BLaER1 treated with 17β-estradiol and CSF1 and Interleukin-3, amounts not matched to agents 10 nM and 100 nM (cell line): ENCODE measurements around the gene KRT31.

Experiments used
- H3K27ac ChIP-seq, 11 experiments: shearing (Covaris generic); formaldehyde crosslinking; 2 replicates each; pipeline ENCODE4 v1.8.1; 2022
- H3K27me3 ChIP-seq, 11 experiments: shearing (Covaris generic); formaldehyde crosslinking; 2 replicates each; pipeline ENCODE4 v1.8.1; 2022
- H3K36me3 ChIP-seq, 11 experiments: shearing (Covaris generic); formaldehyde crosslinking; 2 replicates each; pipeline ENCODE4 v1.8.1; 2022
- H3K4me1 ChIP-seq, 10 experiments: shearing (Covaris generic); formaldehyde crosslinking; 2 replicates each; pipeline ENCODE4 v1.8.1; 2022
- H3K4me2 ChIP-seq, 11 experiments: shearing (Covaris generic); formaldehyde crosslinking; 2 replicates each; pipeline ENCODE4 v1.8.1; 2022
- H3K4me3 ChIP-seq, 10 experiments: shearing (Covaris generic); formaldehyde crosslinking; 2 replicates each; pipeline ENCODE4 v1.8.1; 2022
- H3K9ac ChIP-seq, 11 experiments: shearing (Covaris generic); formaldehyde crosslinking; 2 replicates each; pipeline ENCODE4 v1.8.1; 2022
- H3K9me3 ChIP-seq, 11 experiments: shearing (Covaris generic); formaldehyde crosslinking; replicated peaks in 1 of 11; 2 replicates each; pipeline ENCODE4 v1.8.1; 2022
- H4K20me1 ChIP-seq, 11 experiments: shearing (Covaris generic); formaldehyde crosslinking; 2 replicates each; pipeline ENCODE4 v1.8.1; 2022
- Cebpa-rat ChIP-seq, 11 experiments: shearing (Covaris generic); IDR thresholded peaks; 2 replicates each; pipeline ENCODE4 v1.8.1; 2022

Gene KRT31

DNA sequence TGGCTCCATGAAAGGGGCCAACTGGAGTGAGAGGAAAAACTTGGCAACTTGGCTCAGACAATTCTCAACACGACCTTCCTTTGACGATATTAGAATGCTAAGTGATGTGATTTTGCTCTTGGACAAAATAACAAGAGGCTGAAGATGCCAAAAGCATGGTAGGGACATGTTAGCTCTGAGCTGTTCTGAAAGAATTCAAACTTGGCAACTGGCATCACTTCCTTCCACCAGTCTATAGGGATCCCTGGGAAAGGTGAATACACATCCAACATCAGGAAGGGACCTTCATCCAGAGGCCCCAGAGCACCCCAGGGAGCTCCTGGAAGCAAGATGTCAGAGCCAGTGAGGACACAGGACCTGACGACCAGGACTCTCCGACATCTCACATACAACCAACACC, 22.7 kb upstream of the KRT31 start:
- Histone ChIP-seq H4K20me1 (no peaks in the 10 kb centered on the region), H3K9ac (no peak overlapping the region), H3K36me3 (no peaks in the 10 kb centered on the region), H3K4me3 (no peak overlapping the region), H3K27me3 (no peaks in the 10 kb centered on the region), H3K9me3 (no peaks in the 10 kb centered on the region), H3K27ac (no peak overlapping the region), H3K4me1 (peaks cover 0 to 7% (median 2%) of the 10 kb centered on the region in 10 experiments; a peak in 8 of 20 replicates), H3K4me2 (no peak overlapping the region)
- no peak for TF ChIP-seq Cebpa-rat (IDR thresholded peaks at IDR 0.05)

DNA sequence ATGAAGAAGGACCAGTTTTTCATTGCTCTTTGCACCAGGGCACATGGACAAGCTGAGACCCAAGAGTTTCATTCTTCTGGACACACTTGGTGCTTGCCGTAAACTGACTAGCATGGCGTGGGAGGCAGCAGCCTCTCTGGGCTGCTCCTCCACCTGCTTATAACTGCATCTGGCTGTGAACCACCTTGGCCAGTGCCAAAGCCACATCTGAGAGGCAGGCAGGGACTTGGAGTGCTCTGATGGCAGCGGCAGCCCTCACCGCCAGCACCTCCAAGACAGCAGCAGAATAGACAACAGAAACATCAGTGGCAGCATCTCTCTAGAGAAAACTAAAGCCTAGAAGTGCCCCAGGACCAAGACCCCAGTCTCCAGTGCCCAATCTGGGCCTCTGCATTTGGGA, 22.3 kb upstream of the KRT31 start:
- TF ChIP-seq Cebpa-rat (IDR thresholded peaks at IDR 0.05): no peak
- Histone ChIP-seq H3K4me2 (no peak overlapping the region), H3K9me3 (no peaks in the 10 kb centered on the region)

GRCh38 chr17:41418116-41418860, 20.9 kb upstream of the KRT31 start:
- no peak overlapping the region for H3K27ac ChIP-seq

More for the DNA sequence above, 22.3 kb upstream of the KRT31 start:
- H3K27me3 ChIP-seq: no peaks in the 10 kb centered on the region
- H3K9ac ChIP-seq: no peak overlapping the region
- H3K4me3 ChIP-seq: no peak overlapping the region
- no peak overlapping the region for H3K27ac ChIP-seq
- peaks cover 0 to 7% (median 2%) of the 10 kb centered on the region in 10 experiments; a peak in 8 of 20 replicates for H3K4me1 ChIP-seq
- no peaks in the 10 kb centered on the region for H3K36me3 ChIP-seq
- no peaks in the 10 kb centered on the region for H4K20me1 ChIP-seq

GRCh38 chr17:41417576-41418015, 20.2 kb upstream of the KRT31 start:
- Histone ChIP-seq H4K20me1 (no peaks in the 10 kb centered on the region), H3K27ac (peak overlapping the region in 1 of 11 experiments; percentile 10; a peak in 1 of 22 replicates), H3K27me3 (no peaks in the 10 kb centered on the region), H3K9ac (no peak overlapping the region), H3K4me3 (no peak overlapping the region), H3K36me3 (no peaks in the 10 kb centered on the region), H3K4me1 (peaks cover 0 to 7% (median 2%) of the 10 kb centered on the region in 10 experiments; a peak in 8 of 20 replicates), H3K9me3 (no peaks in the 10 kb centered on the region), H3K4me2 (peak overlapping the region in 2 of 11 experiments; percentile 2 to 47; a peak in 1 of 22 replicates)
- TF ChIP-seq Cebpa-rat (IDR thresholded peaks at IDR 0.05): no peak

More at GRCh38 chr17:41418116-41418860, 20.9 kb upstream of the KRT31 start:
- no peak for TF ChIP-seq Cebpa-rat (IDR thresholded peaks at IDR 0.05)
- H3K9ac ChIP-seq: no peak overlapping the region
- peaks cover 0 to 7% (median 2%) of the 10 kb centered on the region in 10 experiments; a peak in 8 of 20 replicates for H3K4me1 ChIP-seq
- H3K27me3 ChIP-seq: no peaks in the 10 kb centered on the region
- H3K36me3 ChIP-seq: no peaks in the 10 kb centered on the region
- H3K9me3 ChIP-seq: no peaks in the 10 kb centered on the region
- no peak overlapping the region for H3K4me2 ChIP-seq
- no peaks in the 10 kb centered on the region for H4K20me1 ChIP-seq
- no peak overlapping the region for H3K4me3 ChIP-seq

GRCh38 chr17:41417127-41417526, 19.7 kb upstream of the KRT31 start:
- H3K9ac ChIP-seq: no peak overlapping the region
- no peak overlapping the region for H3K27ac ChIP-seq
- TF ChIP-seq Cebpa-rat (IDR thresholded peaks at IDR 0.05): no peak
- no peaks in the 10 kb centered on the region for H3K27me3 ChIP-seq
- no peaks in the 10 kb centered on the region for H3K9me3 ChIP-seq
- no peaks in the 10 kb centered on the region for H3K36me3 ChIP-seq
- no peaks in the 10 kb centered on the region for H4K20me1 ChIP-seq
- H3K4me2 ChIP-seq: peak overlapping the region in 2 of 11 experiments; percentile 2 to 47; a peak in 1 of 22 replicates
- H3K4me3 ChIP-seq: no peak overlapping the region
- H3K4me1 ChIP-seq: peaks cover 0 to 7% (median 2%) of the 10 kb centered on the region in 10 experiments; a peak in 8 of 20 replicates

DNA sequence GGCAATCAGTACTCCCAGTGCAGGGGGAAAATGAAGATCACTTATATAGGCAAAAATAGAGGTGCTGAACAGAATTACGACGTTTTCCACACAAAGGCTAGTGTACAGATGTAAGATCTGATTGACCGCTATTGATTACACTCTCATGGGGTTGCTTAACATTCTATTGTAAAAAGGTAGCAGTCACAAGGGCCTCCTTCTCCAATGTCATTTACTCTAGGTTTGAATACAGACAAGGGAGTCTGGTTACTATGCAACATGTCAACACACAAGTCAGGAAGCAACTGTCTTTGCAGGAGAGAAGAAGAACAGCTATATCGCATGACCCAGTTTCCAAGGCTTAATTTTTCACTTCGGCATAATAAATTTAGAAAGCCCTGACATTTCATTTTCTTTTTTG, 19.1 kb upstream of the KRT31 start:
- Histone ChIP-seq H3K27me3 (no peaks in the 10 kb centered on the region), H4K20me1 (no peaks in the 10 kb centered on the region), H3K4me1 (peaks cover 0 to 7% (median 2%) of the 10 kb centered on the region in 10 experiments; a peak in 8 of 20 replicates), H3K4me2 (no peak overlapping the region), H3K36me3 (no peaks in the 10 kb centered on the region), H3K9me3 (no peaks in the 10 kb centered on the region), H3K27ac (no peak overlapping the region), H3K4me3 (no peak overlapping the region), H3K9ac (no peak overlapping the region)
- TF ChIP-seq Cebpa-rat (IDR thresholded peaks at IDR 0.05): no peak

GRCh38 chr17:41415833-41416335, 18.5 kb upstream of the KRT31 start:
- Histone ChIP-seq H3K9ac (no peak overlapping the region), H3K4me2 (no peak overlapping the region)

GRCh38 chr17:41415411-41415810, 18.0 kb upstream of the KRT31 start:
- H3K27me3 ChIP-seq: no peaks in the 10 kb centered on the region
- H3K4me2 ChIP-seq: no peak overlapping the region
- H3K36me3 ChIP-seq: no peaks in the 10 kb centered on the region
- peaks cover 0 to 7% (median 2%) of the 10 kb centered on the region in 10 experiments; a peak in 8 of 20 replicates for H3K4me1 ChIP-seq
- H3K9ac ChIP-seq: no peak overlapping the region
- H3K9me3 ChIP-seq: no peaks in the 10 kb centered on the region
- H3K4me3 ChIP-seq: no peak overlapping the region
- no peak for TF ChIP-seq Cebpa-rat (IDR thresholded peaks at IDR 0.05)
- no peak overlapping the region for H3K27ac ChIP-seq
- H4K20me1 ChIP-seq: no peaks in the 10 kb centered on the region

More at GRCh38 chr17:41415833-41416335, 18.5 kb upstream of the KRT31 start:
- Histone ChIP-seq H4K20me1 (no peaks in the 10 kb centered on the region), H3K27me3 (no peaks in the 10 kb centered on the region), H3K4me1 (peaks cover 0 to 7% (median 2%) of the 10 kb centered on the region in 10 experiments; a peak in 8 of 20 replicates), H3K4me3 (no peak overlapping the region), H3K9me3 (no peaks in the 10 kb centered on the region), H3K36me3 (no peaks in the 10 kb centered on the region), H3K27ac (no peak overlapping the region)
- TF ChIP-seq Cebpa-rat (IDR thresholded peaks at IDR 0.05): no peak

- H3K4me1 ChIP-seq: peaks cover 0 to 7% (median 2%) of the 10 kb centered on the region in 10 experiments; a peak in 8 of 20 replicates
- TF ChIP-seq Cebpa-rat (IDR thresholded peaks at IDR 0.05): no peak
- no peak overlapping the region for H3K9ac ChIP-seq
- no peaks in the 10 kb centered on the region for H3K9me3 ChIP-seq
- no peaks in the 10 kb centered on the region for H3K36me3 ChIP-seq
- H3K4me3 ChIP-seq: no peak overlapping the region
- no peak overlapping the region for H3K4me2 ChIP-seq
- H3K27me3 ChIP-seq: no peaks in the 10 kb centered on the region
- no peak overlapping the region for H3K27ac ChIP-seq
- no peaks in the 10 kb centered on the region for H4K20me1 ChIP-seq
Measured at GRCh38 chr17:41413982-41414381, 16.6 kb upstream of the KRT31 start.
